Brain microvascular endothelial cell (primary cell): ENCODE results near the gene DBNDD2.

Source experiments
- DNase-seq: peaks from one replicate; pipeline ENCODE4 v3.0.0-alpha.2; 2020
- H3K27ac ChIP-seq: fragments of 250-450 bp; sonication (Bioruptor Pico); 2 replicates; pipeline ENCODE4 v1.5.1; 2020; ENCODE audit warnings: mild to moderate bottlenecking, moderate library complexity
- H3K27me3 ChIP-seq: fragments of 250-450 bp; sonication (Bioruptor Pico); replicated peaks from 2 replicates; pipeline ENCODE4 v1.5.1; 2020; ENCODE audit warnings: mild to moderate bottlenecking
- H3K36me3 ChIP-seq: fragments of 250-450 bp; sonication (Bioruptor Pico); replicated peaks from 2 replicates; pipeline ENCODE4 v1.5.1; 2020; ENCODE audit warnings: mild to moderate bottlenecking
- H3K4me3 ChIP-seq: 2 replicates; pipeline ENCODE4 v1.5.1; 2011; ENCODE audit warnings: low read depth, mild to moderate bottlenecking, control low read depth, low read length, moderate library complexity
- in situ Hi-C: cut with HindIII; loops from 2 replicates; pipeline ENCODE4 v1.10.0; 2017; ENCODE audit warnings: low sequenced_read_pairs, low pct_ligation_motif_present
- TF ChIP-seq, protein P1 (sequence below): IDR thresholded peaks from 2 replicates; pipeline ENCODE4 v1.5.1; 2011; ENCODE audit warnings: low read depth, mild to moderate bottlenecking, moderate library complexity, low read length, control low read depth, inconsistent platforms; ENCODE audit errors: missing control alignments

DBNDD2 gene

DNA sequence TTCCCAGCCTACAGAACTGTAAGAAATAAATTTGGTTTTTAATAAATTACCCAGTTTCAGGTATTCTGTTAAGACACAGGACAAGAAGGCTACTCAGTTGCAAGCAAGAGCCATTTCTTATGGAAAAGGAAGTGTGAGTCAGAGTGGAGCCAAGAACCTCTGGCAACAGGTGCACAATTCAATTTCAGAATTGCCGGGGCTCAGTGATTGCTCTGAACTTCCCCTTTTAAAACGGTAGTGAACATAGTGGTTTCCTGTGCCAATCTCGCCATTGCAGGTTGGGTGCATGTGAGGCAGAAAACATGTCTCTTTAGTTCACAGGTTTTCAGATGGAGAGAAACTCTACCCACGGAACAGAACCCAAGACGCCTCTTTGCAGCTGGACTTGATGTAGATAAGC is 24.2 kb downstream of the DBNDD2 start:
- no peak for DNase-seq
- in situ Hi-C loops = no loop called here

DNA sequence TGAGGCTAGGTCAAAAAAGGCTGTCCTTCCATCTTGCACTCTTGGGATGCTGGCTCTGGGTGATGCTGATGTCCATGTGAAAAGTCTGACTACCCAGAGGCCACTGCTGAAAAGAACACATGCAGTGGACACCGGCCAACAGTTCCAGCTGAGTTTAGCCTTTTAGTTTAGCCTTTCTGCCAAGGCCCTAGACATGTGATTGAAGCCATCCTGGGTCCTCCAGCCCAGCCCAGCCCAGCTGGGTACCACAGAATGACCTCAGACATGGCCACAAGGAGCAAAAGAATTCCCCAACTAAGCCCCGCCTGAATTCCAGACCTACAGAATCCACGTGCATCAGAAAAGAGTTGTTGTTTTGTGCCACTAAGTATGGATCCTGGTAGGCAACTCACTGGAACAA is 25.2 kb downstream of the DBNDD2 start:
- TF ChIP-seq, protein P1, sequence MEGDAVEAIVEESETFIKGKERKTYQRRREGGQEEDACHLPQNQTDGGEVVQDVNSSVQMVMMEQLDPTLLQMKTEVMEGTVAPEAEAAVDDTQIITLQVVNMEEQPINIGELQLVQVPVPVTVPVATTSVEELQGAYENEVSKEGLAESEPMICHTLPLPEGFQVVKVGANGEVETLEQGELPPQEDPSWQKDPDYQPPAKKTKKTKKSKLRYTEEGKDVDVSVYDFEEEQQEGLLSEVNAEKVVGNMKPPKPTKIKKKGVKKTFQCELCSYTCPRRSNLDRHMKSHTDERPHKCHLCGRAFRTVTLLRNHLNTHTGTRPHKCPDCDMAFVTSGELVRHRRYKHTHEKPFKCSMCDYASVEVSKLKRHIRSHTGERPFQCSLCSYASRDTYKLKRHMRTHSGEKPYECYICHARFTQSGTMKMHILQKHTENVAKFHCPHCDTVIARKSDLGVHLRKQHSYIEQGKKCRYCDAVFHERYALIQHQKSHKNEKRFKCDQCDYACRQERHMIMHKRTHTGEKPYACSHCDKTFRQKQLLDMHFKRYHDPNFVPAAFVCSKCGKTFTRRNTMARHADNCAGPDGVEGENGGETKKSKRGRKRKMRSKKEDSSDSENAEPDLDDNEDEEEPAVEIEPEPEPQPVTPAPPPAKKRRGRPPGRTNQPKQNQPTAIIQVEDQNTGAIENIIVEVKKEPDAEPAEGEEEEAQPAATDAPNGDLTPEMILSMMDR = no peak
- no peak for DNase-seq
- H3K36me3 ChIP-seq = no peaks in the 10 kb centered on the region
- H3K27ac ChIP-seq = no peak overlapping the region
- no peak overlapping the region for H3K4me3 ChIP-seq
- in situ Hi-C loops = no loop called here
- H3K27me3 ChIP-seq = no peaks in the 10 kb centered on the region

More for the DNA sequence above, 24.2 kb downstream of the DBNDD2 start:
- TF ChIP-seq, protein P1 = no peak
- H3K27ac ChIP-seq = no peak overlapping the region
- no peaks in the 10 kb centered on the region for H3K27me3 ChIP-seq
- H3K36me3 ChIP-seq = no peaks in the 10 kb centered on the region
- H3K4me3 ChIP-seq = no peak overlapping the region

DNA sequence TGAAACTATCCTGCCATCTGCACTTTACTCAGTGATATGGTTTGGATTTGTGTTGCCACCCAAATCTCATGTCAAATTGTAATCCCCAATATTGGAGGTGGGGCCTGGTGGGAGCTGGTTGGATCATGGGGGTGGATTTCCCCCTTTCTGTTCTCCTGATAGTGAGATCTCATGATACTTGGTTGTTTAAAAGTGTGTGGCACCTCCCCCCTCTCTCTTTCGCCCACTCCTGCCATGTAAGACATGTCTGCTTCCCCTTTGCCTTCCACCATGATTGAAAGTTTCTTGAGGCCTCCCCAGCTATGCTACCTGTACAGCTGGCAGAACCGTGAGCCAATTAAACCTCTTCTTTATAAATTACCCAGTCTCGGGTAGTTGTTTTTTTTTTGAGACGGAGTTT is 25.9 kb downstream of the DBNDD2 start:
- no peaks in the 10 kb centered on the region for H3K36me3 ChIP-seq
- H3K4me3 ChIP-seq = no peak overlapping the region
- H3K27ac ChIP-seq = no peak overlapping the region
- no peak for DNase-seq
- no peaks in the 10 kb centered on the region for H3K27me3 ChIP-seq
- TF ChIP-seq, protein P1 = no peak
- in situ Hi-C loops = no loop called here

DNA sequence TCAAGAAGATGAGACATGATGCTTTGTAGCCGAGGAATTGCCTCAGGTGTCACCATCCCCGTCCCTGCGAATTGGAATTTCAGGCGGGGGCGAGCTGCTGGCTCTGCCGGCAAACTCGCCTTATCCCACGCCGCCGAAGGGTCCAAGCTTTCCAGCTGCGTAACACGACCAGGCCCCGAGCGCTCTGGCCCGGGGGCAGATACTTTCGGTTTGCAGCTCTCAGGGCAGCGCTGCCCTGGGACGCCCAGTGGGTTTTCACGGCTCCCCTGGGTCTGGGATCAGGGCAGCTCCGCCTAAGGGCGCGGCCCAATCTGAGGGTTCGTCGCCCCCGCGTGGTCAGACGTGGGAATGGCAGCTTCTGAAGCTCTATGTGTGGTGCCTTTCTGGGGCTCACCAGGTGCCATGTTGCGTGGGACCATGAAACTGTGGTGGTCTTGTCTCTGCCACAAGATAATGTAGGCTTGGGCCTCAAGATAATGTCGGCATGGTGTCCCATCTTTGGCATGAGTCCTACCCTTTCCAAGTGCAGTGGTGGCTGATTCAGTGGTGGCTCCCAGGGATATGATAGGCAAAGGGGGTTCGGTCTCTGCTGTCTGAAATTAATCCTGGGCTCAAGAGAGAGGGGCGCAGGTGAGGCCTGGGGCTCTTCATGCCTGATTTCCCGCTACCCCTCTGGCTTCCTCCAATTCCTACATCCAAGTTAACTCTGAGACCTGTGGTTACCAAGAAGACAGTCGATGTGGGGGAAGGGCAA is 28.8 kb downstream of the DBNDD2 start:
- Histone ChIP-seq H3K4me3 (peak overlapping the region; percentile 61), H3K27me3 (no peaks in the 10 kb centered on the region), H3K36me3 (no peaks in the 10 kb centered on the region), H3K27ac (no peak overlapping the region)
- DNase-seq = peak; percentile 76
- in situ Hi-C loops = no loop called here
- TF ChIP-seq, protein P1 = peak; percentile 96

DNA sequence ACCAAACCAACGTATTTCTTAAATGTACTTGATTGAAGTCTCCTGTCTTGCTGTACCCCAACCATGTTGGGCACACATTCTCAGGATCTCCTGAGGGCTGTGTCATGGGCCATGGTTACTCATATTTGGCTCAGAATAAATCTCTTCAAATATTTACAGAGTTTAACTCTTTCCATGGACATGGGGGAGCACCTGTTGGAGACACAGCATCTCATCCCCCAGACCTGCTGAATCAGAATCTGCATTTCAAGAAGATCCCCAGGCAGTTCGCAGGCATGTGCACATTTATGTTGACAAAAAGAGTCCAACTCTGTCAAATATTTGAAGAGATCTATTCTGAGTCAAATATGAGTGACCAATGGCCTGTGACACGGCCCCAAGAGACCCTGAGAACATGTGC is 32.3 kb downstream of the DBNDD2 start:
- DNase-seq = no peak
- Histone ChIP-seq H3K36me3 (no peaks in the 10 kb centered on the region), H3K4me3 (no peak overlapping the region), H3K27ac (no peak overlapping the region), H3K27me3 (no peaks in the 10 kb centered on the region)
- TF ChIP-seq, protein P1 = no peak
- in situ Hi-C loops = no loop called here
